Measurements from ENCODE around the gene BYSL. TPM values are rescaled to one million over a fixed set of nuclear protein-coding genes. Genes with fewer than 3 reads are reported as not detected.
A peak's percentile ranks its signal among the peaks of the same experiment; 100 is the strongest.

BYSL gene
- total and polyA plus RNA-seq, 9 of the 15 experiments (the other 6 are each of a cell fraction or from before 2014, with no cell fraction given), result 22.2 to 92.3 (median 53.4) TPM

DNA sequence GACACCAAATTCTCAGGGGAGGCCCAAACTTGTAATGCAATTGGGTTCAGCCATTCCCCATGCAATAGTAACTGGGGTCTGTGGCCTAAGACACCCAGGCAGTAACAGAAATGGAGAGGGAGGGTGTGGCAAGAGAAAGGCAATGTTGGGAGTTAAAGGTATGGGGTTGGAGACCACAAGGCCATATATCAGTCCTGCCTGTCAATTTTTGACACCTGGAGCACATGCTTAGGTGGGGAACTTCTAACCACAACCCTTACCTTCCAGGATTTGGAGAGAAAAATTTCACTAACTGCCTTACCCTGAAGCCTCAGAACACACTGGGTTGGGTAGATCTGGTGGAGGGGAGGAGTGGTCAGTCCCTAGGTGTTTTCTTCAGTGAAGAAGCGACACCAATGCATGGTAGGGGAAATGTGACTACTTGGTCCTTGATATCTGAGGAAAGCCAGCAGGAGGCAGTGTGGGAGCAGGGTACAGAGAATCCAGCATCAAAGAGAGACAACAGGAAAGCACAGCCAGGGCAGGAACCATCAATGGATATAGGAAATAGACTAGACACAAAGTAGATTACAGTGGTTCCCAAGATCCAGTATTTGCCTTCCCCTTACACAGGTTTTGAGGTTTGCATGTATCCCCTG is 19.3 kb upstream of the BYSL start (continued):
- TF ChIP-seq VEZF1 (CRISPR knock-in tag; IDR thresholded peaks at IDR 0.05) (no peak), TRIM24 (IDR thresholded peaks at IDR 0.05) (no peak), PML (IDR thresholded peaks at IDR 0.05; ENCODE audit: low read length) (no peak), CHCHD3 (CRISPR knock-in tag; IDR thresholded peaks at IDR 0.05) (no peak), KLF13 (tag; IDR thresholded peaks at IDR 0.05; ENCODE audit: borderline replicate concordance, low read depth) (no peak), CSDE1 (IDR thresholded peaks at IDR 0.05) (no peak), ZNF780A (CRISPR knock-in tag; IDR thresholded peaks at IDR 0.05) (no peak), SREBF2 (CRISPR knock-in tag; IDR thresholded peaks at IDR 0.05) (no peak), ZBTB43 (CRISPR knock-in tag; IDR thresholded peaks at IDR 0.05) (no peak), SETDB1 (IDR thresholded peaks at IDR 0.05; ENCODE audit: low read length) (no peak), TOE1 (IDR thresholded peaks at IDR 0.05; ENCODE audit: borderline replicate concordance) (no peak), TOE1 (CRISPR knock-in tag; IDR thresholded peaks at IDR 0.05; ENCODE audit: borderline replicate concordance, low read depth) (no peak), SMAD4 (CRISPR knock-in tag; conservative IDR thresholded peaks at IDR 0.05) (no peak), TAF7 (tag; IDR thresholded peaks at IDR 0.05) (0 out of 2 replicates have a peak, but pooled peaks have one; percentile 17), TRIM28 (IDR thresholded peaks at IDR 0.05) (no peak; the same call in 1 of the 2 replicates), RBFOX2 (IDR thresholded peaks at IDR 0.05; ENCODE audit: low read depth, low read length) (no peak), SRF (CRISPR knock-in tag; IDR thresholded peaks at IDR 0.05) (no peak), NCOA4 (IDR thresholded peaks at IDR 0.05; ENCODE audit: partially characterized antibody) (no peak), CBX1 (IDR thresholded peaks at IDR 0.05; ENCODE audit: low read depth) (no peak), SNAPC5 (CRISPR knock-in tag; IDR thresholded peaks at IDR 0.05) (no peak), NBN (IDR thresholded peaks at IDR 0.05; ENCODE audit: low read depth) (no peak), FOXM1 (IDR thresholded peaks at IDR 0.05; ENCODE audit: low read depth) (no peak), FOXM1 (CRISPR knock-in tag; IDR thresholded peaks at IDR 0.05; ENCODE audit: low read depth) (no peak), ARID1B (IDR thresholded peaks at IDR 0.05) (0 out of 2 replicates have a peak, but pooled peaks have one; percentile 9)
- TF ChIP-seq, protein P1, sequence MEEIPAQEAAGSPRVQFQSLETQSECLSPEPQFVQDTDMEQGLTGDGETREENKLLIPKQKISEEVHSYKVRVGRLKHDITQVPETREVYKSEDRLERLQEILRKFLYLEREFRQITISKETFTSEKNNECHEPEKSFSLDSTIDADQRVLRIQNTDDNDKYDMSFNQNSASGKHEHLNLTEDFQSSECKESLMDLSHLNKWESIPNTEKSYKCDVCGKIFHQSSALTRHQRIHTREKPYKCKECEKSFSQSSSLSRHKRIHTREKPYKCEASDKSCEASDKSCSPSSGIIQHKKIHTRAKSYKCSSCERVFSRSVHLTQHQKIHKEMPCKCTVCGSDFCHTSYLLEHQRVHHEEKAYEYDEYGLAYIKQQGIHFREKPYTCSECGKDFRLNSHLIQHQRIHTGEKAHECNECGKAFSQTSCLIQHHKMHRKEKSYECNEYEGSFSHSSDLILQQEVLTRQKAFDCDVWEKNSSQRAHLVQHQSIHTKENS (CRISPR knock-in tag; IDR thresholded peaks at IDR 0.05), result no peak
- TF ChIP-seq, protein P2, sequence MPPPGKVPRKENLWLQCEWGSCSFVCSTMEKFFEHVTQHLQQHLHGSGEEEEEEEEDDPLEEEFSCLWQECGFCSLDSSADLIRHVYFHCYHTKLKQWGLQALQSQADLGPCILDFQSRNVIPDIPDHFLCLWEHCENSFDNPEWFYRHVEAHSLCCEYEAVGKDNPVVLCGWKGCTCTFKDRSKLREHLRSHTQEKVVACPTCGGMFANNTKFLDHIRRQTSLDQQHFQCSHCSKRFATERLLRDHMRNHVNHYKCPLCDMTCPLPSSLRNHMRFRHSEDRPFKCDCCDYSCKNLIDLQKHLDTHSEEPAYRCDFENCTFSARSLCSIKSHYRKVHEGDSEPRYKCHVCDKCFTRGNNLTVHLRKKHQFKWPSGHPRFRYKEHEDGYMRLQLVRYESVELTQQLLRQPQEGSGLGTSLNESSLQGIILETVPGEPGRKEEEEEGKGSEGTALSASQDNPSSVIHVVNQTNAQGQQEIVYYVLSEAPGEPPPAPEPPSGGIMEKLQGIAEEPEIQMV (tag; conservative IDR thresholded peaks at IDR 0.05; ENCODE audit: low read depth), result no peak
